ENCODE measurements around the gene SEMA4G. TPM values are rescaled to one million over a fixed set of nuclear protein-coding genes. Genes with fewer than 3 reads are reported as not detected.

SEMA4G gene
- 2.2 TPM for polyA plus RNA-seq (2013)

- ChIA-PET CTCF (interaction anchor here (0.9 to 9.1 kb wide), 12 partner anchors 7 to 48 kb away, joined by 3 to 82 read pairs (median 6); partner anchors contain the start of genes MRPL43 and TWNK), POLR2A (no interaction called here)
- Histone ChIP-seq H3K4me1 (ENCODE audit: control extremely low read depth in 1 of 4, control insufficient read depth in 4 of 4, insufficient read depth in 4 of 4, low read length in 3 of 4) (peaks cover 0 to 19% (median 13%) of the 10 kb centered on the region in 4 experiments), H3K36me3 (ENCODE audit: control insufficient read depth in 4 of 4, insufficient read depth in 4 of 4, low read length in 3 of 4) (peaks cover 2 to 20% (median 4%) of the 10 kb centered on the region in 4 experiments), H3K9me3 (ENCODE audit: control extremely low read depth in 1 of 5, control insufficient read depth in 4 of 5, insufficient read depth in 2 of 5, low read depth in 1 of 5, low read length in 4 of 5) (no peaks in the 10 kb centered on the region), H3K27me3 (replicated peaks in 2 of 5; ENCODE audit: control insufficient read depth in 4 of 5, insufficient read depth in 5 of 5, low read length in 4 of 5) (peaks cover 0 to 4% (median 2%) of the 10 kb centered on the region in 5 experiments), H3K27ac (ENCODE audit: insufficient read depth in 1 of 2, low read depth in 1 of 2, low read length in 2 of 2, poor library complexity in 1 of 2, severe bottlenecking in 2 of 2) (no peak within 1 kb of the TSS), H3K4me3 (ENCODE audit: control insufficient read depth in 1 of 7, extremely low read depth in 1 of 7, insufficient read depth in 4 of 7, low read depth in 2 of 7, low read length in 6 of 7) (peak within 1 kb of the TSS; percentile 23 to 79 (median 54))
- 2% methylated on average over 32 of the region's 70 CpGs for WGBS (ENCODE audit: insufficient coverage)
- DNase-seq: peak; percentile 52 to 70 (median 62)
These were observed at the start of gene SEMA4G for GRCh38 chr10:100969187-100970075. Gene SEMA4G, plus strand, starts transcription at chr10:100969504. Its CDS starts 3,409 bp downstream, at chr10:100972913.

- H3K4me3 ChIP-seq (ENCODE audit: control insufficient read depth in 1 of 7, extremely low read depth in 1 of 7, insufficient read depth in 4 of 7, low read depth in 2 of 7, low read length in 6 of 7): no peak overlapping the region
- no peaks in the 10 kb centered on the region for H3K4me1 ChIP-seq (ENCODE audit: control extremely low read depth in 1 of 4, control insufficient read depth in 4 of 4, insufficient read depth in 4 of 4, low read length in 3 of 4)
- H3K27ac ChIP-seq (ENCODE audit: insufficient read depth in 1 of 2, low read depth in 1 of 2, low read length in 2 of 2, poor library complexity in 1 of 2, severe bottlenecking in 2 of 2): no peak overlapping the region
- H3K36me3 ChIP-seq (ENCODE audit: control insufficient read depth in 4 of 4, insufficient read depth in 4 of 4, low read length in 3 of 4): peaks cover 19 to 81% (median 51%) of the 10 kb centered on the region in 4 experiments
- H3K27me3 ChIP-seq (replicated peaks in 2 of 5; ENCODE audit: control insufficient read depth in 4 of 5, insufficient read depth in 5 of 5, low read length in 4 of 5): no peaks in the 10 kb centered on the region
- CTCF ChIA-PET: interaction anchor here (0.7 to 1.0 kb wide), 2 partner anchors 32 to 107 kb away, joined by 3 to 4 read pairs; partner anchors contain the start of genes PDZD7 and SFXN3
- no peaks in the 10 kb centered on the region for H3K9me3 ChIP-seq (ENCODE audit: control extremely low read depth in 1 of 5, control insufficient read depth in 4 of 5, insufficient read depth in 2 of 5, low read depth in 1 of 5, low read length in 4 of 5)
- no peak for DNase-seq
- POLR2A ChIA-PET: no interaction called here
These were observed 45.7 kb upstream of the SEMA4G start for GRCh38 chr10:100923580-100923979.

GRCh38 chr10:100927266-100927665 is 42.0 kb upstream of the SEMA4G start:
- Histone ChIP-seq H3K36me3 (ENCODE audit: control insufficient read depth in 4 of 4, insufficient read depth in 4 of 4, low read length in 3 of 4) (peaks cover 13 to 88% (median 59%) of the 10 kb centered on the region in 4 experiments), H3K9me3 (ENCODE audit: control extremely low read depth in 1 of 5, control insufficient read depth in 4 of 5, insufficient read depth in 2 of 5, low read depth in 1 of 5, low read length in 4 of 5) (no peaks in the 10 kb centered on the region), H3K4me1 (ENCODE audit: control extremely low read depth in 1 of 4, control insufficient read depth in 4 of 4, insufficient read depth in 4 of 4, low read length in 3 of 4) (no peaks in the 10 kb centered on the region), H3K27me3 (replicated peaks in 2 of 5; ENCODE audit: control insufficient read depth in 4 of 5, insufficient read depth in 5 of 5, low read length in 4 of 5) (no peaks in the 10 kb centered on the region), H3K4me3 (ENCODE audit: control insufficient read depth in 1 of 7, extremely low read depth in 1 of 7, insufficient read depth in 4 of 7, low read depth in 2 of 7, low read length in 6 of 7) (no peak overlapping the region), H3K27ac (ENCODE audit: insufficient read depth in 1 of 2, low read depth in 1 of 2, low read length in 2 of 2, poor library complexity in 1 of 2, severe bottlenecking in 2 of 2) (no peak overlapping the region)
- ChIA-PET POLR2A (no interaction called here), CTCF (no interaction called here)
- WGBS (ENCODE audit: insufficient coverage): no CpG with 5 or more reads among the region's 5 CpGs
- no peak for DNase-seq

GRCh38 chr10:100928039-100928438 is 41.3 kb upstream of the SEMA4G start:
- no peak overlapping the region for H3K4me3 ChIP-seq (ENCODE audit: control insufficient read depth in 1 of 7, extremely low read depth in 1 of 7, insufficient read depth in 4 of 7, low read depth in 2 of 7, low read length in 6 of 7)
- H3K9me3 ChIP-seq (ENCODE audit: control extremely low read depth in 1 of 5, control insufficient read depth in 4 of 5, insufficient read depth in 2 of 5, low read depth in 1 of 5, low read length in 4 of 5): no peaks in the 10 kb centered on the region
- no CpG with 5 or more reads among the region's 1 CpG for WGBS (ENCODE audit: insufficient coverage)
- ChIA-PET POLR2A (no interaction called here), CTCF (interaction anchor here (1.1 kb wide), 1 partner anchor 30 kb away, joined by 3 read pairs; no protein-coding TSS in a partner anchor)
- no peak overlapping the region for H3K27ac ChIP-seq (ENCODE audit: insufficient read depth in 1 of 2, low read depth in 1 of 2, low read length in 2 of 2, poor library complexity in 1 of 2, severe bottlenecking in 2 of 2)
- no peak for DNase-seq
- no peaks in the 10 kb centered on the region for H3K4me1 ChIP-seq (ENCODE audit: control extremely low read depth in 1 of 4, control insufficient read depth in 4 of 4, insufficient read depth in 4 of 4, low read length in 3 of 4)
- H3K27me3 ChIP-seq (replicated peaks in 2 of 5; ENCODE audit: control insufficient read depth in 4 of 5, insufficient read depth in 5 of 5, low read length in 4 of 5): no peaks in the 10 kb centered on the region
- H3K36me3 ChIP-seq (ENCODE audit: control insufficient read depth in 4 of 4, insufficient read depth in 4 of 4, low read length in 3 of 4): peaks cover 15 to 90% (median 59%) of the 10 kb centered on the region in 4 experiments

GRCh38 chr10:100930368-100930767 is 38.9 kb upstream of the SEMA4G start:
- Histone ChIP-seq H3K27me3 (replicated peaks in 2 of 5; ENCODE audit: control insufficient read depth in 4 of 5, insufficient read depth in 5 of 5, low read length in 4 of 5) (no peaks in the 10 kb centered on the region), H3K4me3 (ENCODE audit: control insufficient read depth in 1 of 7, extremely low read depth in 1 of 7, insufficient read depth in 4 of 7, low read depth in 2 of 7, low read length in 6 of 7) (no peak overlapping the region), H3K4me1 (ENCODE audit: control extremely low read depth in 1 of 4, control insufficient read depth in 4 of 4, insufficient read depth in 4 of 4, low read length in 3 of 4) (no peaks in the 10 kb centered on the region), H3K9me3 (ENCODE audit: control extremely low read depth in 1 of 5, control insufficient read depth in 4 of 5, insufficient read depth in 2 of 5, low read depth in 1 of 5, low read length in 4 of 5) (no peaks in the 10 kb centered on the region), H3K27ac (ENCODE audit: insufficient read depth in 1 of 2, low read depth in 1 of 2, low read length in 2 of 2, poor library complexity in 1 of 2, severe bottlenecking in 2 of 2) (no peak overlapping the region), H3K36me3 (ENCODE audit: control insufficient read depth in 4 of 4, insufficient read depth in 4 of 4, low read length in 3 of 4) (peaks cover 9 to 82% (median 51%) of the 10 kb centered on the region in 4 experiments)
- CTCF ChIA-PET: no interaction called here
- POLR2A ChIA-PET: no interaction called here
- no peak for DNase-seq

- POLR2A ChIA-PET: interaction anchor here (0.6 kb wide), 1 partner anchor 15 kb away, joined by 3 read pairs; no protein-coding TSS in a partner anchor
- CTCF ChIA-PET: interaction anchor here (0.6 to 1.0 kb wide), 2 partner anchors 32 to 35 kb away, joined by 3 to 4 read pairs; no protein-coding TSS in a partner anchor
- 100% methylated on average over 1 of the region's 3 CpGs for WGBS (ENCODE audit: insufficient coverage)
- peaks cover 13 to 76% (median 48%) of the 10 kb centered on the region in 4 experiments for H3K36me3 ChIP-seq (ENCODE audit: control insufficient read depth in 4 of 4, insufficient read depth in 4 of 4, low read length in 3 of 4)
- no peak overlapping the region for H3K27ac ChIP-seq (ENCODE audit: insufficient read depth in 1 of 2, low read depth in 1 of 2, low read length in 2 of 2, poor library complexity in 1 of 2, severe bottlenecking in 2 of 2)
- no peak overlapping the region for H3K4me3 ChIP-seq (ENCODE audit: control insufficient read depth in 1 of 7, extremely low read depth in 1 of 7, insufficient read depth in 4 of 7, low read depth in 2 of 7, low read length in 6 of 7)
- H3K27me3 ChIP-seq (replicated peaks in 2 of 5; ENCODE audit: control insufficient read depth in 4 of 5, insufficient read depth in 5 of 5, low read length in 4 of 5): no peaks in the 10 kb centered on the region
- H3K4me1 ChIP-seq (ENCODE audit: control extremely low read depth in 1 of 4, control insufficient read depth in 4 of 4, insufficient read depth in 4 of 4, low read length in 3 of 4): no peaks in the 10 kb centered on the region
- DNase-seq: peak in 2 of 3 donors; percentile 52 to 54
- H3K9me3 ChIP-seq (ENCODE audit: control extremely low read depth in 1 of 5, control insufficient read depth in 4 of 5, insufficient read depth in 2 of 5, low read depth in 1 of 5, low read length in 4 of 5): no peaks in the 10 kb centered on the region
These were observed 35.1 kb upstream of the SEMA4G start for GRCh38 chr10:100934084-100934659.

All from common myeloid progenitor, CD34-positive (primary cell).